Measurements from ENCODE around the gene CSTB. TPM values are rescaled to one million over a fixed set of nuclear protein-coding genes. Genes with fewer than 3 reads are reported as not detected.

CSTB gene
- total RNA-seq, 1 donor from 2014 or later: 27.9 TPM

GRCh38 chr21:43755820-43756594 lies 20.1 kb downstream of the CSTB start:
- no peak for DNase-seq (ENCODE audit: low read depth)
- H3K4me3 ChIP-seq (ENCODE audit: low read depth, low read length): no peak overlapping the region
- peaks cover 14% of the 10 kb centered on the region for H3K36me3 ChIP-seq (ENCODE audit: control insufficient read depth, insufficient read depth, low read length)
- TF ChIP-seq CTCF (IDR thresholded peaks at IDR 0.05; ENCODE audit: insufficient read depth, low read length, poor library complexity, severe bottlenecking): no peak
- H3K27me3 ChIP-seq (ENCODE audit: control insufficient read depth, insufficient read depth, low read length): no peaks in the 10 kb centered on the region

- H3K4me3 ChIP-seq (ENCODE audit: low read depth, low read length): no peak overlapping the region
- no peak for DNase-seq (ENCODE audit: low read depth)
Observed at GRCh38 chr21:43754948-43755781, 20.9 kb downstream of the CSTB start.

GRCh38 chr21:43753439-43753799 lies 22.7 kb downstream of the CSTB start:
- no peak for DNase-seq (ENCODE audit: low read depth)
- Histone ChIP-seq H3K36me3 (ENCODE audit: control insufficient read depth, insufficient read depth, low read length) (peaks cover 20% of the 10 kb centered on the region), H3K4me3 (ENCODE audit: low read depth, low read length) (no peak overlapping the region), H3K27me3 (ENCODE audit: control insufficient read depth, insufficient read depth, low read length) (no peaks in the 10 kb centered on the region)
- no peak for TF ChIP-seq CTCF (IDR thresholded peaks at IDR 0.05; ENCODE audit: insufficient read depth, low read length, poor library complexity, severe bottlenecking)

More at GRCh38 chr21:43754948-43755781, 20.9 kb downstream of the CSTB start:
- Histone ChIP-seq H3K27me3 (ENCODE audit: control insufficient read depth, insufficient read depth, low read length) (no peaks in the 10 kb centered on the region), H3K36me3 (ENCODE audit: control insufficient read depth, insufficient read depth, low read length) (peaks cover 18% of the 10 kb centered on the region)
- no peak for TF ChIP-seq CTCF (IDR thresholded peaks at IDR 0.05; ENCODE audit: insufficient read depth, low read length, poor library complexity, severe bottlenecking)

GRCh38 chr21:43752758-43753438 lies 23.2 kb downstream of the CSTB start:
- TF ChIP-seq CTCF (IDR thresholded peaks at IDR 0.05; ENCODE audit: insufficient read depth, low read length, poor library complexity, severe bottlenecking): no peak
- Histone ChIP-seq H3K4me3 (ENCODE audit: low read depth, low read length) (no peak overlapping the region), H3K36me3 (ENCODE audit: control insufficient read depth, insufficient read depth, low read length) (peaks cover 19% of the 10 kb centered on the region), H3K27me3 (ENCODE audit: control insufficient read depth, insufficient read depth, low read length) (no peaks in the 10 kb centered on the region)
- no peak for DNase-seq (ENCODE audit: low read depth)

GRCh38 chr21:43751955-43752591 lies 24.0 kb downstream of the CSTB start:
- no peaks in the 10 kb centered on the region for H3K27me3 ChIP-seq (ENCODE audit: control insufficient read depth, insufficient read depth, low read length)
- TF ChIP-seq CTCF (IDR thresholded peaks at IDR 0.05; ENCODE audit: insufficient read depth, low read length, poor library complexity, severe bottlenecking): no peak
- no peak overlapping the region for H3K4me3 ChIP-seq (ENCODE audit: low read depth, low read length)
- H3K36me3 ChIP-seq (ENCODE audit: control insufficient read depth, insufficient read depth, low read length): peaks cover 18% of the 10 kb centered on the region
- DNase-seq (ENCODE audit: low read depth): no peak
